GDM1 (cell line): ENCODE results near the gene SENP1.
"Not testable (repeated sequence)": the region's sequence is repeated elsewhere in the genome, so short reads cannot be mapped to it uniquely, and the experiment has no call there.

Experiments used
- DNase-seq: peaks from one replicate; lab custom pipeline; 2025; lab: John Stamatoyannopoulos, UW

Gene SENP1

GRCh38 chr12:48111312-48111693 is 5.4 kb upstream of the SENP1 start:
- DNase-seq: not testable (repeated sequence)

GRCh38 chr12:48110691-48111311 is 4.9 kb upstream of the SENP1 start:
- DNase-seq: no peak

GRCh38 chr12:48109424-48109823 is 3.5 kb upstream of the SENP1 start:
- no peak for DNase-seq

- DNase-seq: no peak
Observed at GRCh38 chr12:48106681-48107613, 1.1 kb upstream of the SENP1 start.

GRCh38 chr12:48105321-48105866 is 485 bp downstream of the SENP1 start:
- no peak for DNase-seq

- no peak for DNase-seq
Observed at GRCh38 chr12:48104531-48104930, 1.3 kb downstream of the SENP1 start.

- no peak for DNase-seq
Observed at GRCh38 chr12:48092611-48093010, 13.3 kb downstream of the SENP1 start.

GRCh38 chr12:48086327-48086726 is 19.6 kb downstream of the SENP1 start:
- no peak for DNase-seq

- no peak for DNase-seq
Observed at GRCh38 chr12:48084841-48085460, 20.9 kb downstream of the SENP1 start.

- no peak for DNase-seq
Observed at GRCh38 chr12:48084066-48084465, 21.8 kb downstream of the SENP1 start.

GRCh38 chr12:48080821-48081220 is 25.1 kb downstream of the SENP1 start:
- DNase-seq: no peak

- no peak for DNase-seq
Observed at GRCh38 chr12:48080285-48080684, 25.6 kb downstream of the SENP1 start.

- DNase-seq: no peak
Observed at GRCh38 chr12:48078901-48079300, 27.0 kb downstream of the SENP1 start.

GRCh38 chr12:48077111-48077510 is 28.8 kb downstream of the SENP1 start:
- no peak for DNase-seq

GRCh38 chr12:48075832-48076231 is 30.0 kb downstream of the SENP1 start:
- no peak for DNase-seq

- no peak for DNase-seq
Observed at GRCh38 chr12:48074266-48074665, 31.6 kb downstream of the SENP1 start.

- no peak for DNase-seq
Observed at GRCh38 chr12:48072266-48072665, 33.6 kb downstream of the SENP1 start.

GRCh38 chr12:48071808-48072207 is 34.1 kb downstream of the SENP1 start:
- no peak for DNase-seq

- no peak for DNase-seq
Observed at GRCh38 chr12:48070731-48071130, 35.1 kb downstream of the SENP1 start.

GRCh38 chr12:48070033-48070432 is 35.8 kb downstream of the SENP1 start:
- no peak for DNase-seq

GRCh38 chr12:48069241-48069640 is 36.6 kb downstream of the SENP1 start:
- DNase-seq: no peak

GRCh38 chr12:48068457-48068856 is 37.4 kb downstream of the SENP1 start:
- no peak for DNase-seq
